OCI-LY3 (cell line): ENCODE results near the gene ETAA1.

Source experiments
- H2AFZ ChIP-seq: fragments of 200-600, 300-600 bp; shearing (Covaris generic); 2 replicates; pipeline ENCODE4 v1.6.0; 2014; ENCODE audit warnings: antibody characterized with exemption, low read depth, low read length
- H3K27ac ChIP-seq: fragments of 200-600, 300-600 bp; sonication (generic); 2 replicates; pipeline ENCODE4 v1.5.1; 2014; ENCODE audit warnings: mild to moderate bottlenecking, low read length, moderate library complexity, mixed read lengths
- H3K27me3 ChIP-seq: fragments of 200-600, 300-600 bp; sonication (generic); 2 replicates; pipeline ENCODE4 v1.6.1; 2014; ENCODE audit warnings: low read depth, low read length, mixed read lengths
- H3K36me3 ChIP-seq: fragments of 200-600, 300-600 bp; sonication (generic); replicated peaks from 2 replicates; pipeline ENCODE3; 2014; ENCODE audit warnings: low read depth, low read length, mixed read lengths
- H3K4me1 ChIP-seq: fragments of 300-600, 200-600 bp; sonication (generic); 2 replicates; pipeline ENCODE4 v1.6.1; 2014; ENCODE audit warnings: low read length, mixed read lengths
- H3K4me2 ChIP-seq: fragments of 200-600, 300-600 bp; sonication (generic); 2 replicates; pipeline ENCODE4 v1.6.1; 2014; ENCODE audit warnings: low read length, mixed read lengths
- H3K4me3 ChIP-seq: fragments of 300-600, 200-600 bp; sonication (generic); 2 replicates; pipeline ENCODE4 v1.5.1; 2014; ENCODE audit warnings: antibody characterized with exemption, mild to moderate bottlenecking, low read length, moderate library complexity
- H3K79me2 ChIP-seq: fragments of 300-600, 200-600 bp; shearing (Covaris generic); 2 replicates; pipeline ENCODE4 v1.6.1; 2014; ENCODE audit warnings: mild to moderate bottlenecking, low read length, mixed read lengths
- H3K9ac ChIP-seq: fragments of 300-600, 200-600 bp; shearing (Covaris generic); 2 replicates; pipeline ENCODE4 v1.6.0; 2014; ENCODE audit warnings: mild to moderate bottlenecking, low read length, moderate library complexity
- H3K9me3 ChIP-seq: fragments of 200-600, 300-600 bp; shearing (Covaris generic); 2 replicates; pipeline ENCODE4 v1.6.1; 2014; ENCODE audit warnings: low read length, mixed read lengths; ENCODE audit not compliant: insufficient read depth
- H4K20me1 ChIP-seq: fragments of 200-600, 300-600 bp; sonication (generic); 2 replicates; pipeline ENCODE4 v1.6.1; 2016; ENCODE audit warnings: low read length, mixed read lengths; ENCODE audit not compliant: insufficient read depth
- EZH2phosphoT487 ChIP-seq: fragments of 200-600 bp; shearing (Covaris generic); IDR thresholded peaks from 2 replicates; pipeline ENCODE4 v1.6.1; 2018; ENCODE audit warnings: antibody characterized with exemption, mixed run types, low read depth
- TF ChIP-seq, protein P1 (sequence below): fragments of 200-600, 300-600 bp; sonication (generic); IDR thresholded peaks from 2 replicates; pipeline ENCODE4 v1.5.1; 2014; ENCODE audit warnings: antibody characterized with exemption, low read length, low read depth

ETAA1 gene

DNA sequence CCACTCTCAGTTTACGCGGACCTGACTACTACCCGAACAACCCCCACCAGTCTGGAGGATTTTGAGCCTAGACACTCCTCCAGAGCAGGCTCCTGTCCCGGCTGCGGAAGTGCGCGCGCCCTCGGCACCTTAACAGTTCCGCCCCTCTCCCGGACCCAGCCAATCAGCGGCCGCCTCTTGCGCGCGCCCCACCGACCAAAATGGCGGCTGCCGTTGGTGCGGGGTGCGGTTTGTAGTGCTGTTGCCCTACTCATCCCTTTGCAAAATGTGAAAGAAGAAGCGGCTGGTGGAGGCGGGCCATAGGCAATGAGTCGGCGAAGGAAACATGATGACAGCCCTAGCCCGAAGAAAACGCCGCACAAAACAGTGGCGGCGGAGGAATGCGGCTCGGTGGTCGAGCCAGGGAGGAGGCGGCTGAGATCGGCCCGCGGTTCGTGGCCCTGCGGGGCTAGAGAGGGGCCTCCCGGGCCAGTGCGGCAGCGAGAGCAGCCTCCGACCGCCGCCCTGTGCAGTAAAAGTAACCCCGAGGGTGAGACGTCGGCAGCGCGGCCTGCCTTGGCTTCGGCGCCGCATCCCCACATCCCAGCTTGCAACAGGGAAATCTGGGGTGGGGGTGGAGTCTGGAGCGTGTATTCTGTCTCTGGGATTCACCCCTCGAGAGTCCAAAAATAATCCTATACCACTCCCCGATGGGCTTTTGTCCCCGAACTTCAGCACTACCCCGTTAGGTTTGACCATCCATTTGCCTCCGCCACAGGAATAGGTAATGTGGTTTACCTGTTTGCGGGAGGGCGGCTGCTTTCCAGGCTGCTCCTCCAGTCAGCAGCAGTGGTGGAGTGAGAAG, at the start of gene ETAA1:
TSS of gene ETAA1 (plus strand) at position 191 of the 844 bp plus-strand sequence. CDS start at position 307, 116 bp downstream.
- peak within 1 kb of the TSS; percentile 84 for H3K4me2 ChIP-seq
- TF ChIP-seq, protein P1, sequence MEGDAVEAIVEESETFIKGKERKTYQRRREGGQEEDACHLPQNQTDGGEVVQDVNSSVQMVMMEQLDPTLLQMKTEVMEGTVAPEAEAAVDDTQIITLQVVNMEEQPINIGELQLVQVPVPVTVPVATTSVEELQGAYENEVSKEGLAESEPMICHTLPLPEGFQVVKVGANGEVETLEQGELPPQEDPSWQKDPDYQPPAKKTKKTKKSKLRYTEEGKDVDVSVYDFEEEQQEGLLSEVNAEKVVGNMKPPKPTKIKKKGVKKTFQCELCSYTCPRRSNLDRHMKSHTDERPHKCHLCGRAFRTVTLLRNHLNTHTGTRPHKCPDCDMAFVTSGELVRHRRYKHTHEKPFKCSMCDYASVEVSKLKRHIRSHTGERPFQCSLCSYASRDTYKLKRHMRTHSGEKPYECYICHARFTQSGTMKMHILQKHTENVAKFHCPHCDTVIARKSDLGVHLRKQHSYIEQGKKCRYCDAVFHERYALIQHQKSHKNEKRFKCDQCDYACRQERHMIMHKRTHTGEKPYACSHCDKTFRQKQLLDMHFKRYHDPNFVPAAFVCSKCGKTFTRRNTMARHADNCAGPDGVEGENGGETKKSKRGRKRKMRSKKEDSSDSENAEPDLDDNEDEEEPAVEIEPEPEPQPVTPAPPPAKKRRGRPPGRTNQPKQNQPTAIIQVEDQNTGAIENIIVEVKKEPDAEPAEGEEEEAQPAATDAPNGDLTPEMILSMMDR, result no peak
- no peak for TF ChIP-seq EZH2phosphoT487
- H3K4me3 ChIP-seq, result peak within 1 kb of the TSS; percentile 90
- H2AFZ ChIP-seq, result peak within 1 kb of the TSS; percentile 93
- H3K36me3 ChIP-seq, result peaks cover 8% of the 10 kb centered on the region
- H3K27ac ChIP-seq, result peak within 1 kb of the TSS; percentile 76
- no peaks in the 10 kb centered on the region for H3K9me3 ChIP-seq
- H3K79me2 ChIP-seq, result peaks cover 18% of the 10 kb centered on the region
- H3K27me3 ChIP-seq, result no peaks in the 10 kb centered on the region
- no peaks in the 10 kb centered on the region for H4K20me1 ChIP-seq
- peak within 1 kb of the TSS; percentile 91 for H3K9ac ChIP-seq
- H3K4me1 ChIP-seq, result peaks cover 9% of the 10 kb centered on the region

DNA sequence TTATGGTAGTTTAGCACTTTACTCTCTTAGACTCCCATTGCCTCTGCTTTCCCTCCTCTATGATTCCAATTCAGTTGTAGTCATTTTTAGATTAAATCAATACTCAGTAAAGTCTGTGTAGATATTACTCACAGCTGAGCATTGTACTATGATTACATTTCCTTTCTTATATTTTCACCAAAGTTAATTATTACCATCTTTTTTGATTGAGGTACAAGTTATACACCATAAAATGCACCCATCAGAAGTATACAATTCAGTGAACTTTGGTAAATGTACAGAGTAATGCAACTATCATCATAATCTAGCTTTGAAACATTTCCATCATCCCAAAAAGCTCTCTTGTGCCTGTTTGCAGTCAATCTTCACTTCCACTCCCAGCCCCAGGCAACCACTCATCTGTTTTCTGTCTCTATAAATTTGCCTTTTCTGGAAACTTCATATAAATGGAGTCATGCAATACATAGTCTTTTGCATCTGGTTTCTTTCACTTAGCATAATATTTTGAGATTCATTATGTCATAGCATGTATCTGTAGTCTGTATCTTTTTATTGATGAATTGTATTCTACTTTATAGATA, 30.2 kb upstream of the ETAA1 start:
- TF ChIP-seq EZH2phosphoT487, result no peak
- TF ChIP-seq, protein P1, result no peak
- Histone ChIP-seq H3K36me3 (no peaks in the 10 kb centered on the region), H3K27me3 (no peaks in the 10 kb centered on the region), H3K79me2 (no peaks in the 10 kb centered on the region), H2AFZ (no peak overlapping the region), H3K27ac (no peak overlapping the region), H4K20me1 (no peaks in the 10 kb centered on the region), H3K4me1 (no peaks in the 10 kb centered on the region), H3K9ac (no peak overlapping the region), H3K4me3 (no peak overlapping the region), H3K4me2 (no peak overlapping the region), H3K9me3 (no peaks in the 10 kb centered on the region)

- no peak overlapping the region for H3K4me3 ChIP-seq
- H3K4me1 ChIP-seq, result no peaks in the 10 kb centered on the region
- no peaks in the 10 kb centered on the region for H3K79me2 ChIP-seq
- no peaks in the 10 kb centered on the region for H4K20me1 ChIP-seq
- TF ChIP-seq, protein P1, result no peak
- no peak for TF ChIP-seq EZH2phosphoT487
- no peaks in the 10 kb centered on the region for H3K27me3 ChIP-seq
- no peaks in the 10 kb centered on the region for H3K9me3 ChIP-seq
- no peak overlapping the region for H2AFZ ChIP-seq
- no peak overlapping the region for H3K27ac ChIP-seq
- 0 out of 2 replicates have a peak overlapping the region, but pooled peaks have one; percentile 14 for H3K4me2 ChIP-seq
- H3K9ac ChIP-seq, result no peak overlapping the region
- no peaks in the 10 kb centered on the region for H3K36me3 ChIP-seq
Measured at GRCh38 chr2:67374481-67374880, 22.7 kb upstream of the ETAA1 start.

- Histone ChIP-seq H2AFZ (no peak overlapping the region), H3K36me3 (no peaks in the 10 kb centered on the region), H3K4me3 (no peak overlapping the region), H3K4me1 (no peaks in the 10 kb centered on the region), H3K4me2 (no peak overlapping the region), H3K27ac (no peak overlapping the region), H3K9ac (no peak overlapping the region), H3K79me2 (no peaks in the 10 kb centered on the region), H4K20me1 (no peaks in the 10 kb centered on the region), H3K27me3 (no peaks in the 10 kb centered on the region), H3K9me3 (no peaks in the 10 kb centered on the region)
- TF ChIP-seq EZH2phosphoT487, result no peak
- TF ChIP-seq, protein P1, result no peak
Measured at GRCh38 chr2:67374949-67375348, 22.2 kb upstream of the ETAA1 start.
